SU-DHL-6 (cell line): ENCODE measurements around the gene FKBP9.

Experiments used
- H2AFZ ChIP-seq: fragments of 200-600 bp; sonication (generic); 2 replicates; pipeline ENCODE4 v1.6.1; 2014; ENCODE audit warnings: low read depth, mild to moderate bottlenecking, moderate library complexity, mixed read lengths, antibody characterized with exemption, low read length; ENCODE audit not compliant: severe bottlenecking
- H3F3A ChIP-seq: fragments of 200-600 bp; shearing (Covaris generic); 2 replicates; pipeline ENCODE4 v1.6.0; 2016; ENCODE audit warnings: antibody characterized with exemption, mild to moderate bottlenecking; ENCODE audit not compliant: insufficient read depth
- H3K27ac ChIP-seq: fragments of 200-600 bp; sonication (generic); 2 replicates; pipeline ENCODE4 v1.5.1; 2016; ENCODE audit warnings: low read depth, mild to moderate bottlenecking, low read length, moderate library complexity, mixed read lengths
- H3K27me3 ChIP-seq: fragments of 200-600 bp; sonication (generic), shearing (Covaris generic); 2 replicates; pipeline ENCODE4 v1.6.0; 2014; ENCODE audit warnings: mild to moderate bottlenecking, low read length
- H3K36me3 ChIP-seq: fragments of 200-600 bp; sonication (generic); 2 replicates; pipeline ENCODE4 v1.6.1; 2014; ENCODE audit warnings: mild to moderate bottlenecking, low read length, mixed read lengths
- H3K4me2 ChIP-seq: fragments of 300-600, 200-600 bp; shearing (Covaris generic), sonication (generic); 2 replicates; pipeline ENCODE4 v1.6.0; 2014; ENCODE audit warnings: low read length, low read depth, mild to moderate bottlenecking; ENCODE audit not compliant: poor library complexity, severe bottlenecking
- H3K4me3 ChIP-seq: fragments of 200-600 bp; sonication (generic); 2 replicates; pipeline ENCODE4 v1.5.1; 2014; ENCODE audit warnings: antibody characterized with exemption, low read length, mild to moderate bottlenecking, mixed read lengths; ENCODE audit not compliant: insufficient read depth, poor library complexity, severe bottlenecking
- H3K79me2 ChIP-seq: fragments of 200-600 bp; sonication (generic); 2 replicates; pipeline ENCODE4 v1.6.1; 2014; ENCODE audit warnings: mild to moderate bottlenecking, low read length, moderate library complexity; ENCODE audit not compliant: insufficient read depth
- H3K9ac ChIP-seq: fragments of 200-600 bp; sonication (generic); 2 replicates; pipeline ENCODE4 v1.7.0; 2014; ENCODE audit warnings: mild to moderate bottlenecking, low read length
- H3K9me2 ChIP-seq: fragments of 200-600 bp; sonication (generic); replicated peaks from 2 replicates; pipeline ENCODE4 v1.6.1; 2014; ENCODE audit warnings: low read length; ENCODE audit not compliant: insufficient read depth
- H3K9me3 ChIP-seq: fragments of 200-600 bp; sonication (generic); 2 replicates; pipeline ENCODE4 v1.6.1; 2014; ENCODE audit warnings: low read length, mixed read lengths; ENCODE audit not compliant: insufficient read depth
- H4K20me1 ChIP-seq: fragments of 200-600 bp; sonication (generic); 2 replicates; pipeline ENCODE4 v1.6.1; 2014; ENCODE audit warnings: low read depth, mild to moderate bottlenecking, antibody characterized with exemption, low read length, moderate library complexity, mixed read lengths
- EZH2phosphoT487 ChIP-seq: fragments of 200-600 bp; sonication (generic), shearing (Covaris generic); conservative IDR thresholded peaks from 2 replicates; pipeline ENCODE4 v1.6.1; 2018; ENCODE audit warnings: mild to moderate bottlenecking, antibody characterized with exemption, low read length, moderate library complexity, mixed read lengths
- TF ChIP-seq, protein P1 (sequence below): fragments of 200-600 bp; sonication (generic); IDR thresholded peaks from one replicate; pipeline ENCODE4 v1.5.1; 2017; ENCODE audit warnings: antibody characterized with exemption, mild to moderate bottlenecking, low read length, moderate library complexity; ENCODE audit not compliant: insufficient read depth, poor library complexity, severe bottlenecking

FKBP9 gene

GRCh38 chr7:33038639-33039038, 81.4 kb downstream of the FKBP9 start:
- H3K27me3 ChIP-seq: no peaks in the 10 kb centered on the region
- peaks cover 30% of the 10 kb centered on the region for H3F3A ChIP-seq
- peak overlapping the region; percentile 87; the same call in 1 of the 2 replicates for H3K27ac ChIP-seq
- H3K9ac ChIP-seq: peak overlapping the region; percentile 35
- no peaks in the 10 kb centered on the region for H3K9me3 ChIP-seq
- TF ChIP-seq, protein P1, sequence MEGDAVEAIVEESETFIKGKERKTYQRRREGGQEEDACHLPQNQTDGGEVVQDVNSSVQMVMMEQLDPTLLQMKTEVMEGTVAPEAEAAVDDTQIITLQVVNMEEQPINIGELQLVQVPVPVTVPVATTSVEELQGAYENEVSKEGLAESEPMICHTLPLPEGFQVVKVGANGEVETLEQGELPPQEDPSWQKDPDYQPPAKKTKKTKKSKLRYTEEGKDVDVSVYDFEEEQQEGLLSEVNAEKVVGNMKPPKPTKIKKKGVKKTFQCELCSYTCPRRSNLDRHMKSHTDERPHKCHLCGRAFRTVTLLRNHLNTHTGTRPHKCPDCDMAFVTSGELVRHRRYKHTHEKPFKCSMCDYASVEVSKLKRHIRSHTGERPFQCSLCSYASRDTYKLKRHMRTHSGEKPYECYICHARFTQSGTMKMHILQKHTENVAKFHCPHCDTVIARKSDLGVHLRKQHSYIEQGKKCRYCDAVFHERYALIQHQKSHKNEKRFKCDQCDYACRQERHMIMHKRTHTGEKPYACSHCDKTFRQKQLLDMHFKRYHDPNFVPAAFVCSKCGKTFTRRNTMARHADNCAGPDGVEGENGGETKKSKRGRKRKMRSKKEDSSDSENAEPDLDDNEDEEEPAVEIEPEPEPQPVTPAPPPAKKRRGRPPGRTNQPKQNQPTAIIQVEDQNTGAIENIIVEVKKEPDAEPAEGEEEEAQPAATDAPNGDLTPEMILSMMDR: no peak
- no peak for TF ChIP-seq EZH2phosphoT487
- no peak overlapping the region for H2AFZ ChIP-seq
- H3K4me3 ChIP-seq: peak overlapping the region; percentile 70
- H3K79me2 ChIP-seq: peaks cover 94% of the 10 kb centered on the region
- H3K36me3 ChIP-seq: peaks cover 4% of the 10 kb centered on the region; the same call in 1 of the 2 replicates
- peak overlapping the region; percentile 100 for H3K4me2 ChIP-seq
- H3K9me2 ChIP-seq: no peaks in the 10 kb centered on the region
- H4K20me1 ChIP-seq: peaks cover 36% of the 10 kb centered on the region

DNA sequence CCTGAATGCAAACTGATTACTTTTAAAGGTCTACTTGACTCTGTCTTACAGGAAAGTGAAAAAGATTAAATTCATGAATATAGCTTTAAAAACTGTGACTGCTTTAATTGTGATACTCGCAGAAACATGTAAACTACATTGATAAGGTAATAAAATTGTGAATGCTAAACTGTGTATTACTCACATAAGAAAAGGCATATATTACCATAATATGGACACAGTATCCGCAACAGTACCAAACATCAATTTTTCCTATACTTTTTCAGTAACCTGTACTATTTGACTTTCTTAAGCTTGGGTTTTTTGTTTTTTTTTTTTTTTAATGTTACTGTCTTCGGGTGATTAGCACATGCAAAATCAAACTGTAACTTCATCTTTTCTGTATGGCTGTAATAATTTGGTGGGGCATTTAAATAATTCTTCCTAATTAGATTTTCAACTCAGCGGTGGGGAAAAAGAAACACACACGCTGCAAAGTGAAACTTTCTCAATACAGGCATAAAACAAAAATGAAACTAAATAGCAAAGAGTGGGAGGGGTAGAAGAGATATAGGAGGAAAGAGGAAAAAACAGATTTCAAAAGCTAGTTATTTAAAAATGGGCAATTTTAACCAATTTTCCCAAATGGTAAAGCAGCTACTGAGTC, 82.1 kb downstream of the FKBP9 start:
- peak overlapping the region; percentile 70 for H3K4me3 ChIP-seq
- no peak overlapping the region for H2AFZ ChIP-seq
- H3F3A ChIP-seq: peaks cover 31% of the 10 kb centered on the region
- H3K27ac ChIP-seq: peak overlapping the region; percentile 87
- no peaks in the 10 kb centered on the region for H3K9me3 ChIP-seq
- H3K79me2 ChIP-seq: peaks cover 98% of the 10 kb centered on the region
- peaks cover 42% of the 10 kb centered on the region for H4K20me1 ChIP-seq
- no peaks in the 10 kb centered on the region for H3K9me2 ChIP-seq
- H3K4me2 ChIP-seq: peak overlapping the region; percentile 100
- no peak for TF ChIP-seq EZH2phosphoT487
- TF ChIP-seq, protein P1: no peak
- H3K27me3 ChIP-seq: no peaks in the 10 kb centered on the region
- H3K9ac ChIP-seq: peak overlapping the region; percentile 35
- peaks cover 4% of the 10 kb centered on the region; the same call in 1 of the 2 replicates for H3K36me3 ChIP-seq

- Histone ChIP-seq H3K9ac (peak overlapping the region; percentile 35), H4K20me1 (peaks cover 47% of the 10 kb centered on the region), H3K4me3 (peak overlapping the region; percentile 70), H3F3A (peaks cover 31% of the 10 kb centered on the region), H2AFZ (no peak overlapping the region), H3K27ac (peak overlapping the region; percentile 87), H3K9me3 (no peaks in the 10 kb centered on the region), H3K27me3 (no peaks in the 10 kb centered on the region), H3K4me2 (peak overlapping the region; percentile 100), H3K36me3 (peaks cover 4% of the 10 kb centered on the region; the same call in 1 of the 2 replicates), H3K79me2 (peaks cover 98% of the 10 kb centered on the region), H3K9me2 (no peaks in the 10 kb centered on the region)
- no peak for TF ChIP-seq EZH2phosphoT487
- TF ChIP-seq, protein P1: no peak
Observed at GRCh38 chr7:33039903-33040292, 82.7 kb downstream of the FKBP9 start.
